Measurements from ENCODE around the gene USP50.
"Not testable (repeated sequence)": the region's sequence is repeated elsewhere in the genome, so short reads cannot be mapped to it uniquely, and the experiment has no call there.

The USP50 gene

GRCh38 chr15:50506121-50506520, 40.3 kb downstream of the USP50 start:
- no peak for TF ChIP-seq CTCF (IDR thresholded peaks at IDR 0.05; ENCODE audit: borderline replicate concordance, insufficient read depth, low read depth, low read length)
- H3K4me3 ChIP-seq (ENCODE audit: low read depth, low read length), result no peak overlapping the region

- not testable (repeated sequence) for H3K4me3 ChIP-seq (ENCODE audit: low read depth, low read length)
Observed at GRCh38 chr15:50505656-50506055, 40.8 kb downstream of the USP50 start.

- no peak for TF ChIP-seq CTCF (IDR thresholded peaks at IDR 0.05; ENCODE audit: borderline replicate concordance, insufficient read depth, low read depth, low read length)
- H3K4me3 ChIP-seq (ENCODE audit: low read depth, low read length), result no peak overlapping the region
Observed at GRCh38 chr15:50503144-50503543, 43.3 kb downstream of the USP50 start.

- no peak for TF ChIP-seq CTCF (IDR thresholded peaks at IDR 0.05; ENCODE audit: borderline replicate concordance, insufficient read depth, low read depth, low read length)
- H3K4me3 ChIP-seq (ENCODE audit: low read depth, low read length), result no peak overlapping the region
Observed at GRCh38 chr15:50501815-50502214, 44.7 kb downstream of the USP50 start.

- no peak for TF ChIP-seq CTCF (IDR thresholded peaks at IDR 0.05; ENCODE audit: borderline replicate concordance, insufficient read depth, low read depth, low read length)
- H3K4me3 ChIP-seq (ENCODE audit: low read depth, low read length), result no peak overlapping the region
Observed at GRCh38 chr15:50500352-50500751, 46.1 kb downstream of the USP50 start.

- H3K4me3 ChIP-seq (ENCODE audit: low read depth, low read length), result no peak overlapping the region
- TF ChIP-seq CTCF (IDR thresholded peaks at IDR 0.05; ENCODE audit: borderline replicate concordance, insufficient read depth, low read depth, low read length), result no peak
Observed at GRCh38 chr15:50496692-50497091, 49.8 kb downstream of the USP50 start.

- H3K4me3 ChIP-seq (ENCODE audit: low read depth, low read length), result not testable (repeated sequence)
Observed at GRCh38 chr15:50494547-50494946, 51.9 kb downstream of the USP50 start.

GRCh38 chr15:50493625-50494024, 52.8 kb downstream of the USP50 start:
- TF ChIP-seq CTCF (IDR thresholded peaks at IDR 0.05; ENCODE audit: borderline replicate concordance, insufficient read depth, low read depth, low read length), result no peak
- no peak overlapping the region for H3K4me3 ChIP-seq (ENCODE audit: low read depth, low read length)
